ENCODE measurements around the gene RDH5.

The RDH5 gene

DNA sequence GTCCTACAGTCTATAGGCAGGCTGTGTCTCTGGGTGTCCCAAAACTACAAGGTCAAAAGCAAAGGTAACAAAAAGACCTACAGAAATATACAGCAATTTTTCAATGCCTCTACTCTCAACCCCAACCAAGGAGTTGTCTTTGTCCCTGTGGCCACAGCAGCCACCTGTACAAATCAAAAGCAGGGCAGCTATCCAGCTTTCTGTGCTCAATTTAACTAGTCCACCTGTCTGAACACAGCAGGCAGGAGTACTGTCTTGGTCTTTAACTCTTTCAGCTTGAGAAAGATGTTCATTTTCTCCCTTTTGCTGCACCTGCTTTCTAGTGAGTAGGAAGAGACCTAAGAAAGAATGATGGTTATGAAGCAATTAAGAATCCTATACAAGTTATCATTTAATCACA, 42.5 kb downstream of the RDH5 start:
- no peak overlapping the region for H3K4me3 ChIP-seq (replicated peaks in 1 of 2; ENCODE audit: low read depth in 2 of 2, low read length in 2 of 2)
- DNase-seq (ENCODE audit: low read depth in 2 of 2) = no peak
- TF ChIP-seq, protein P1, sequence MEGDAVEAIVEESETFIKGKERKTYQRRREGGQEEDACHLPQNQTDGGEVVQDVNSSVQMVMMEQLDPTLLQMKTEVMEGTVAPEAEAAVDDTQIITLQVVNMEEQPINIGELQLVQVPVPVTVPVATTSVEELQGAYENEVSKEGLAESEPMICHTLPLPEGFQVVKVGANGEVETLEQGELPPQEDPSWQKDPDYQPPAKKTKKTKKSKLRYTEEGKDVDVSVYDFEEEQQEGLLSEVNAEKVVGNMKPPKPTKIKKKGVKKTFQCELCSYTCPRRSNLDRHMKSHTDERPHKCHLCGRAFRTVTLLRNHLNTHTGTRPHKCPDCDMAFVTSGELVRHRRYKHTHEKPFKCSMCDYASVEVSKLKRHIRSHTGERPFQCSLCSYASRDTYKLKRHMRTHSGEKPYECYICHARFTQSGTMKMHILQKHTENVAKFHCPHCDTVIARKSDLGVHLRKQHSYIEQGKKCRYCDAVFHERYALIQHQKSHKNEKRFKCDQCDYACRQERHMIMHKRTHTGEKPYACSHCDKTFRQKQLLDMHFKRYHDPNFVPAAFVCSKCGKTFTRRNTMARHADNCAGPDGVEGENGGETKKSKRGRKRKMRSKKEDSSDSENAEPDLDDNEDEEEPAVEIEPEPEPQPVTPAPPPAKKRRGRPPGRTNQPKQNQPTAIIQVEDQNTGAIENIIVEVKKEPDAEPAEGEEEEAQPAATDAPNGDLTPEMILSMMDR (IDR thresholded peaks at IDR 0.05; ENCODE audit: low read depth, low read length) = no peak

DNA sequence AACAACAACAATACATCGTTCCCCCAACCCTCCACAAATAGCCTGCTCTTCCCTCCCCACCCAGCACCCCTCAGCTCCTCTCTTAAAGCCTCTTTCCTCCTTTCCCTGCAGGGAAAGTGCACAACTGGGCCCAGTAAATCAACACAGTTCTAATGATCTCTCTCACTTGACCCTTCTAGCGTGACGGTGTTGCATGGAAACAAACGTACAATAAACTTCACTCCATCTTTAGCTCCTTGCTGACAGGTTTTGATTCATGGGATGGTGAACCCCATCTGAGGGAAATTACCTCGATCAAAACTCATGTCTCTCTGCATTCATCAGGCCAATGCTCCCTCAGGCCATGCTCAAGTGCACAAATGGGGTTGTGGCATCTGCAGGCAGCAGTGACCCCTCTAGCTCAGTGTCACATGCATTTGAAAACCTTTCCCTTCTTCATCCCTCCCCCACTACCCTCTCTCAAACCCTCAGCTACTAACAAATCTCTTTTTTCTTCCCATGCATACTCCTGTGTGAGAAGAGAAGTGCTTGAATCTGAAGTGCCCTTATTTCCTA, 45.6 kb downstream of the RDH5 start:
- H3K4me3 ChIP-seq (replicated peaks in 1 of 2; ENCODE audit: low read depth in 2 of 2, low read length in 2 of 2) = no peak overlapping the region
- no peak for DNase-seq (ENCODE audit: low read depth in 2 of 2)

DNA sequence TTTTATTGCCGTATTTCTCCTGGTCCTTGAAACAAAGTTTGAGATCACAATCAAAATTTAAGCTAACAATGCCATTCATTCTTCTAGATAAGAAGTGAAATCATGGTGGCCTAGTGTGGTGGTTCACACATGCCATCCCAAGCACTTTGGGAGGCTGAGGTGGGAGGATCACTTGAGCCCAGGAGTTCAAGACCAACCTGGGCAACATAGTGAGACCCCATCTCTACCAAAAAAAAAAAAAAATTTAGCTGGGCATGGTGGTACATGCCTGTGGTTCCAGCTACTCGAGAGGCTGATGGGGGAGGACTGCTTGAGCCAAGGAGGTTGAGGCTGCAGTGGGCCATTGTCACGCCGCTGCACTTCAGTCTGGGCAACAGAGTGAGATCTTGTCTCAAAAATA, 47.0 kb downstream of the RDH5 start:
- H3K4me3 ChIP-seq (replicated peaks in 1 of 2; ENCODE audit: low read depth in 2 of 2, low read length in 2 of 2) = no peak overlapping the region
- DNase-seq (ENCODE audit: low read depth in 2 of 2) = no peak
- TF ChIP-seq, protein P1 (IDR thresholded peaks at IDR 0.05; ENCODE audit: low read depth, low read length) = no peak

More for the DNA sequence above, 45.6 kb downstream of the RDH5 start:
- TF ChIP-seq, protein P1 (IDR thresholded peaks at IDR 0.05; ENCODE audit: low read depth, low read length) = no peak

DNA sequence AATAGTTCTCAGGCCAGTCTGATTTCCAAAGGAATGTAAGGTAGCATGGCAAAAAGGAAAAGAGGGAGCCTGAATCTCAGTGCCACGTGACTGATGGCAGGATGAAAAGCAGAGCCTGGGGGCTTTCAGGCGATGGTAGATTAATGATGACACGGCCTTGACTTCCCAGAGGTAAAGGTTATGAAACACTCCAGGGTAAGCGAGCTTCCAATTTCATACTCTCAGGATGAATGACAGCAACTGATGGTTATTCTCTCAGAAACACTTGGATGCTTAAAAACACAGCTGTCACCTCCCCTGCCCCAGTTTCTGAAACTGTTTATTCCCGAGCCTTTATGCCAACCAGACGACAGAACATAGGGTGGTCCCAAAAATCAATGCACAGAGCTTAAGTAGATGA, 51.5 kb downstream of the RDH5 start:
- TF ChIP-seq, protein P1 (IDR thresholded peaks at IDR 0.05; ENCODE audit: low read depth, low read length) = no peak
- no peak for DNase-seq (ENCODE audit: low read depth in 2 of 2)
- no peak overlapping the region for H3K4me3 ChIP-seq (replicated peaks in 1 of 2; ENCODE audit: low read depth in 2 of 2, low read length in 2 of 2)
